Osteoblast (primary cell): ENCODE data around the gene ARF5. TPM values are rescaled to one million over a fixed set of nuclear protein-coding genes. Genes with fewer than 3 reads are reported as not detected.

ENCODE experiments used
- DNase-seq: peaks from one replicate; pipeline ENCODE4 v3.0.0; 2011; ENCODE audit warnings: low spot score, mixed read lengths; ENCODE audit not compliant: insufficient read length; ENCODE audit errors: missing footprints
- H2AFZ ChIP-seq: 2 replicates; pipeline ENCODE4 v1.6.0; 2011; ENCODE audit warnings: mild to moderate bottlenecking, low read length
- H3K27ac ChIP-seq: 2 replicates; pipeline ENCODE4 v1.5.1; 2011; ENCODE audit warnings: mild to moderate bottlenecking, low read depth, low read length, moderate library complexity
- H3K27me3 ChIP-seq: 2 replicates; pipeline ENCODE4 v1.6.0; 2012; ENCODE audit warnings: mild to moderate bottlenecking, control low read depth, inconsistent platforms, low read length, moderate library complexity; ENCODE audit not compliant: insufficient read depth
- H3K36me3 ChIP-seq: 2 replicates; pipeline ENCODE4 v1.5.1; 2011; ENCODE audit warnings: mild to moderate bottlenecking, low read length, control low read depth, moderate library complexity; ENCODE audit not compliant: insufficient read depth
- H3K4me1 ChIP-seq: 2 replicates; pipeline ENCODE4 v1.5.1; 2011; ENCODE audit warnings: mild to moderate bottlenecking, low read length, control low read depth, moderate library complexity; ENCODE audit not compliant: insufficient read depth
- H3K4me2 ChIP-seq: 2 replicates; pipeline ENCODE4 v1.6.0; 2011; ENCODE audit warnings: mild to moderate bottlenecking, low read length; ENCODE audit not compliant: insufficient read depth
- H3K4me3 ChIP-seq: fragments of 200-600 bp; sonication (generic); 3 replicates; pipeline ENCODE4 v1.5.1; 2012; ENCODE audit warnings: mild to moderate bottlenecking, low read length, inconsistent platforms; ENCODE audit not compliant: insufficient read depth
- H3K79me2 ChIP-seq: 2 replicates; pipeline ENCODE4 v1.6.0; 2012; ENCODE audit warnings: mild to moderate bottlenecking, low read length, control low read depth, inconsistent platforms; ENCODE audit not compliant: insufficient read depth
- H3K9me3 ChIP-seq: 2 replicates; pipeline ENCODE4 v1.5.1; 2011; ENCODE audit warnings: low read depth, low read length, control low read depth
- H4K20me1 ChIP-seq: 2 replicates; pipeline ENCODE4 v1.6.0; 2012; ENCODE audit warnings: mild to moderate bottlenecking, low read length, control low read depth; ENCODE audit not compliant: insufficient read depth
- CTCF ChIP-seq: IDR thresholded peaks from 2 replicates; pipeline ENCODE4 v1.5.1; 2011; ENCODE audit warnings: mild to moderate bottlenecking, low read depth, low read length, moderate library complexity; ENCODE audit errors: extremely low read depth
- total RNA-seq: library from RNA; depleted of rRNA; stranded (reverse); fragments of >200 nt; gene quantifications from 2 replicates; pipeline ENCODE4 v1.2.3, GENCODE V29; 2012

ARF5 gene
- total RNA-seq, 1 donor = 147 TPM

GRCh38 chr7:127598318-127598717 lies 10.1 kb downstream of the ARF5 start:
- DNase-seq = peak; percentile 73
- Histone ChIP-seq H3K27me3 (peaks cover 17% of the 10 kb centered on the region), H3K4me1 (no peaks in the 10 kb centered on the region), H2AFZ (no peak overlapping the region), H3K79me2 (no peaks in the 10 kb centered on the region), H3K9me3 (no peaks in the 10 kb centered on the region), H3K4me3 (no peak overlapping the region), H3K27ac (no peak overlapping the region), H4K20me1 (no peaks in the 10 kb centered on the region), H3K36me3 (no peaks in the 10 kb centered on the region), H3K4me2 (no peak overlapping the region)
- peak; percentile 46 for TF ChIP-seq CTCF

GRCh38 chr7:127600885-127601284 lies 12.7 kb downstream of the ARF5 start:
- no peak for TF ChIP-seq CTCF
- no peak overlapping the region for H2AFZ ChIP-seq
- no peak for DNase-seq
- H3K9me3 ChIP-seq = no peaks in the 10 kb centered on the region
- no peak overlapping the region for H3K27ac ChIP-seq
- H3K4me3 ChIP-seq = no peak overlapping the region
- H4K20me1 ChIP-seq = no peaks in the 10 kb centered on the region
- H3K27me3 ChIP-seq = peaks cover 17% of the 10 kb centered on the region
- no peaks in the 10 kb centered on the region for H3K79me2 ChIP-seq
- no peak overlapping the region for H3K4me2 ChIP-seq
- H3K4me1 ChIP-seq = no peaks in the 10 kb centered on the region
- H3K36me3 ChIP-seq = no peaks in the 10 kb centered on the region

GRCh38 chr7:127608446-127608845 lies 20.2 kb downstream of the ARF5 start:
- Histone ChIP-seq H3K36me3 (no peaks in the 10 kb centered on the region), H3K27me3 (no peaks in the 10 kb centered on the region), H3K4me1 (no peaks in the 10 kb centered on the region), H3K9me3 (no peaks in the 10 kb centered on the region), H3K27ac (no peak overlapping the region), H3K4me2 (no peak overlapping the region), H4K20me1 (no peaks in the 10 kb centered on the region), H2AFZ (no peak overlapping the region), H3K79me2 (no peaks in the 10 kb centered on the region), H3K4me3 (no peak overlapping the region)
- no peak for DNase-seq
- TF ChIP-seq CTCF = no peak

GRCh38 chr7:127609297-127609696 lies 21.1 kb downstream of the ARF5 start:
- Histone ChIP-seq H2AFZ (no peak overlapping the region), H3K79me2 (no peaks in the 10 kb centered on the region), H3K4me2 (no peak overlapping the region), H3K4me1 (no peaks in the 10 kb centered on the region), H4K20me1 (no peaks in the 10 kb centered on the region), H3K9me3 (no peaks in the 10 kb centered on the region), H3K4me3 (no peak overlapping the region), H3K36me3 (no peaks in the 10 kb centered on the region), H3K27me3 (peaks cover 4% of the 10 kb centered on the region), H3K27ac (no peak overlapping the region)
- no peak for TF ChIP-seq CTCF
- no peak for DNase-seq
